Cerebellar cortex (tissue), 1 donor: ENCODE results near the gene SNAP91.
A peak's percentile ranks its signal among the peaks of the same experiment; 100 is the strongest.
"Not testable (repeated sequence)": the region's sequence is repeated elsewhere in the genome, so short reads cannot be mapped to it uniquely, and the experiment has no call there.

ENCODE experiments used
- DNase-seq: peaks from one replicate; pipeline ENCODE4 v3.0.0-alpha.2; 2015; ENCODE audit warnings: low spot score

The SNAP91 gene

GRCh38 chr6:83708970-83709747 is at the start of gene SNAP91:
SNAP91 (minus strand) TSS chr6:83709101; CDS start chr6:83707927, 1,174 bp downstream.
- peak; percentile 84 for DNase-seq

- peak; percentile 1 for DNase-seq
Measured at GRCh38 chr6:83758533-83758932, 49.6 kb upstream of the SNAP91 start.

GRCh38 chr6:83757021-83757420 is 48.1 kb upstream of the SNAP91 start:
- DNase-seq = no peak

- no peak for DNase-seq
Measured at GRCh38 chr6:83756565-83756964, 47.7 kb upstream of the SNAP91 start.

- not testable (repeated sequence) for DNase-seq
Measured at GRCh38 chr6:83752375-83752774, 43.5 kb upstream of the SNAP91 start.

GRCh38 chr6:83741089-83741488 is 32.2 kb upstream of the SNAP91 start:
- DNase-seq = no peak

- no peak for DNase-seq
Measured at GRCh38 chr6:83735461-83735860, 26.6 kb upstream of the SNAP91 start.

GRCh38 chr6:83729871-83730270 is 21.0 kb upstream of the SNAP91 start:
- DNase-seq = no peak

- no peak for DNase-seq
Measured at GRCh38 chr6:83722876-83723275, 14.0 kb upstream of the SNAP91 start.

GRCh38 chr6:83717809-83718208 is 8.9 kb upstream of the SNAP91 start:
- DNase-seq = no peak

- no peak for DNase-seq
Measured at GRCh38 chr6:83711958-83712357, 3.1 kb upstream of the SNAP91 start.

- DNase-seq = peak; percentile 57
Measured at GRCh38 chr6:83709748-83710050, 798 bp upstream of the SNAP91 start.

- peak; percentile 34 for DNase-seq
Measured at GRCh38 chr6:83708546-83708969, 343 bp downstream of the SNAP91 start.

GRCh38 chr6:83707829-83708545 is 914 bp downstream of the SNAP91 start:
- DNase-seq = peak; percentile 75

- DNase-seq = peak; percentile 71
Measured at GRCh38 chr6:83702749-83703148, 6.2 kb downstream of the SNAP91 start.

- no peak for DNase-seq
Measured at GRCh38 chr6:83702077-83702476, 6.8 kb downstream of the SNAP91 start.

- DNase-seq = no peak
Measured at GRCh38 chr6:83696674-83697073, 12.2 kb downstream of the SNAP91 start.

GRCh38 chr6:83685481-83685880 is 23.4 kb downstream of the SNAP91 start:
- DNase-seq = no peak

GRCh38 chr6:83677791-83678190 is 31.1 kb downstream of the SNAP91 start:
- DNase-seq = no peak

- no peak for DNase-seq
Measured at GRCh38 chr6:83637953-83638352, 70.9 kb downstream of the SNAP91 start.

- no peak for DNase-seq
Measured at GRCh38 chr6:83636800-83637199, 72.1 kb downstream of the SNAP91 start.

- DNase-seq = no peak
Measured at GRCh38 chr6:83633609-83634008, 75.3 kb downstream of the SNAP91 start.

- DNase-seq = no peak
Measured at GRCh38 chr6:83633149-83633548, 75.8 kb downstream of the SNAP91 start.

GRCh38 chr6:83629908-83630307 is 79.0 kb downstream of the SNAP91 start:
- not testable (repeated sequence) for DNase-seq
